HepG2 (cell line): Measurements from ENCODE around the gene CFAP100. TPM values are rescaled to one million over a fixed set of nuclear protein-coding genes. Genes with fewer than 3 reads are reported as not detected.

Source experiments
- EZH2 ChIP-seq: conservative IDR thresholded peaks from 2 replicates; pipeline ENCODE4 v1.6.1; 2012; ENCODE audit warnings: mild to moderate bottlenecking, low read depth, low read length, moderate library complexity
- GATA4 ChIP-seq: sonication (generic); IDR thresholded peaks from 2 replicates; pipeline ENCODE4 v1.6.1; 2016; ENCODE audit warnings: antibody characterized with exemption, low read depth, borderline replicate concordance
- HIVEP1 ChIP-seq: sonication (generic); formaldehyde crosslinking; IDR thresholded peaks from 2 replicates; pipeline ENCODE4 v1.4.0; 2020; ENCODE audit warnings: mild to moderate bottlenecking, missing genetic modification reagents
- HOXA9 ChIP-seq: sonication (generic); formaldehyde crosslinking; IDR thresholded peaks from 2 replicates; pipeline ENCODE4 v1.8.1; 2022; ENCODE audit warnings: missing genetic modification reagents, mild to moderate bottlenecking, moderate library complexity, borderline replicate concordance
- JUND ChIP-seq: sonication (generic); formaldehyde crosslinking; IDR thresholded peaks from 2 replicates; pipeline ENCODE4 v1.8.0; 2022; ENCODE audit warnings: mild to moderate bottlenecking, missing genetic modification reagents
- KMT2A ChIP-seq: sonication (generic); formaldehyde crosslinking; IDR thresholded peaks from 2 replicates; pipeline ENCODE4 v1.4.0; 2020; ENCODE audit warnings: missing genetic modification reagents
- KMT2B ChIP-seq: IDR thresholded peaks from 2 replicates; pipeline ENCODE4 v1.6.1; 2016; ENCODE audit warnings: missing genetic modification reagents, missing compliant biosample characterization
- NAIF1 ChIP-seq: sonication (generic); formaldehyde crosslinking; IDR thresholded peaks from 2 replicates; pipeline ENCODE4 v1.5.0; 2020; ENCODE audit warnings: mild to moderate bottlenecking, missing genetic modification reagents, borderline replicate concordance
- NFKB2 ChIP-seq: sonication (generic); formaldehyde crosslinking; IDR thresholded peaks from 2 replicates; pipeline ENCODE4 v1.4.0; 2020; ENCODE audit warnings: missing genetic modification reagents, borderline replicate concordance
- PAF1 ChIP-seq: IDR thresholded peaks from 2 replicates; pipeline ENCODE4 v1.6.1; 2016; ENCODE audit warnings: missing genetic modification reagents, missing compliant biosample characterization
- PAXIP1 ChIP-seq: sonication (generic); formaldehyde crosslinking; conservative IDR thresholded peaks from 2 replicates; pipeline ENCODE4 v1.4.0; 2020; ENCODE audit warnings: mild to moderate bottlenecking, missing genetic modification reagents, moderate library complexity
- RARA ChIP-seq: IDR thresholded peaks from 2 replicates; pipeline ENCODE4 v1.6.1; 2016; ENCODE audit warnings: missing genetic modification reagents, missing compliant biosample characterization
- RBM39 ChIP-seq: fragments of 200-400 bp; formaldehyde crosslinking; IDR thresholded peaks from one replicate; pipeline ENCODE4 v1.6.1; 2018; ENCODE audit warnings: antibody characterized with exemption, mild to moderate bottlenecking, low read depth, low read length; ENCODE audit not compliant: poor library complexity, severe bottlenecking
- RORA ChIP-seq: sonication (generic); formaldehyde crosslinking; IDR thresholded peaks from 2 replicates; pipeline ENCODE4 v1.5.0; 2020; ENCODE audit warnings: mild to moderate bottlenecking, missing genetic modification reagents, moderate library complexity
- RXRB ChIP-seq: IDR thresholded peaks from 2 replicates; pipeline ENCODE4 v1.6.1; 2016; ENCODE audit warnings: borderline replicate concordance, missing genetic modification reagents, missing compliant biosample characterization
- SIX1 ChIP-seq: sonication (generic); formaldehyde crosslinking; IDR thresholded peaks from 2 replicates; pipeline ENCODE4 v1.4.0; 2020; ENCODE audit warnings: missing genetic modification reagents, borderline replicate concordance
- ZFP36L2 ChIP-seq: sonication (generic); formaldehyde crosslinking; IDR thresholded peaks from 2 replicates; pipeline ENCODE4 v1.4.0; 2020; ENCODE audit warnings: missing genetic modification reagents
- ZFY ChIP-seq: sonication (generic); formaldehyde crosslinking; IDR thresholded peaks from 2 replicates; pipeline ENCODE4 v1.4.0; 2020; ENCODE audit warnings: missing genetic modification reagents
- ZNF207 ChIP-seq: fragments of 450-650 bp; IDR thresholded peaks from 2 replicates; pipeline ENCODE4 v1.6.1; 2016; ENCODE audit warnings: antibody characterized with exemption, borderline replicate concordance
- ZNF83 ChIP-seq: sonication (generic); formaldehyde crosslinking; IDR thresholded peaks from 2 replicates; pipeline ENCODE4 v1.4.0; 2020; ENCODE audit warnings: missing genetic modification reagents, mild to moderate bottlenecking, borderline replicate concordance
- polyA plus RNA-seq, 8 experiments: library from polyadenylated mRNA; depleted of rRNA in 3 of 8; stranded (reverse) in 7 of 8; unstranded in 1 of 8; fragments of >200 nt; fragmentation: Illumina TruSeq in 4 of 8; extraction: Trizol in 4 of 8; gene quantifications; 2 replicates each; pipeline versions ENCODE4 v1.2.1 to v1.2.3, GENCODE V29; 2011 to 2016; ENCODE audit warnings: low read depth in 4 of 8, missing spikeins in 1 of 8, mixed read lengths in 1 of 8; ENCODE audit not compliant: insufficient read depth in 1 of 8
- total RNA-seq, 5 experiments: library from RNA; depleted of rRNA; stranded (reverse); fragments of >200 nt; fragmentation: Illumina TruSeq; extraction: Trizol; gene quantifications; 2 replicates each; pipeline ENCODE4 v1.2.3, GENCODE V29; 2016; ENCODE audit warnings: low read depth in 1 of 5
- TF ChIP-seq, protein P1 (sequence below): IDR thresholded peaks from 2 replicates; pipeline ENCODE4 v1.6.1; 2016; ENCODE audit warnings: mild to moderate bottlenecking, missing biosample characterization, missing genetic modification reagents
- TF ChIP-seq, protein P2 (sequence below): sonication (generic); formaldehyde crosslinking; IDR thresholded peaks from 2 replicates; pipeline ENCODE4 v1.9.0; 2021; ENCODE audit warnings: missing genetic modification reagents, borderline replicate concordance
- TF ChIP-seq, protein P3 (sequence below): sonication (generic); formaldehyde crosslinking; IDR thresholded peaks from 2 replicates; pipeline ENCODE4 v1.5.0; 2020; ENCODE audit warnings: missing genetic modification reagents
- TF ChIP-seq, protein P4 (sequence below): sonication (generic); formaldehyde crosslinking; IDR thresholded peaks from 2 replicates; pipeline ENCODE4 v1.4.0; 2020; ENCODE audit warnings: mild to moderate bottlenecking, missing genetic modification reagents

The CFAP100 gene
- total and polyA plus RNA-seq, 2 of the 13 experiments (the other 11 are each of a cell fraction or from before 2014, with no cell fraction given) = 0.32 TPM; not detected in 1

- TF ChIP-seq HIVEP1 (CRISPR knock-in tag) (no peak), NAIF1 (no peak), RARA (CRISPR knock-in tag) (peak; percentile 43; the same call in 1 of the 2 replicates), RORA (CRISPR knock-in tag) (no peak), RBM39 (no peak), RXRB (no peak), SIX1 (CRISPR knock-in tag) (no peak), EZH2 (no peak), ZNF83 (CRISPR knock-in tag) (no peak), ZFP36L2 (CRISPR knock-in tag) (no peak), KMT2B (CRISPR knock-in tag) (no peak), PAF1 (CRISPR knock-in tag) (no peak), JUND (CRISPR knock-in tag) (0 out of 2 replicates have a peak, but pooled peaks have one; percentile 43), ZFY (no peak), NFKB2 (no peak), GATA4 (no peak), ZNF207 (no peak), PAXIP1 (peak; percentile 42), KMT2A (CRISPR knock-in tag) (no peak), HOXA9 (no peak)
- TF ChIP-seq, protein P1, sequence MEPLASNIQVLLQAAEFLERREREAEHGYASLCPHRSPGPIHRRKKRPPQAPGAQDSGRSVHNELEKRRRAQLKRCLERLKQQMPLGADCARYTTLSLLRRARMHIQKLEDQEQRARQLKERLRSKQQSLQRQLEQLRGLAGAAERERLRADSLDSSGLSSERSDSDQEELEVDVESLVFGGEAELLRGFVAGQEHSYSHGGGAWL = no peak
- TF ChIP-seq, protein P2, sequence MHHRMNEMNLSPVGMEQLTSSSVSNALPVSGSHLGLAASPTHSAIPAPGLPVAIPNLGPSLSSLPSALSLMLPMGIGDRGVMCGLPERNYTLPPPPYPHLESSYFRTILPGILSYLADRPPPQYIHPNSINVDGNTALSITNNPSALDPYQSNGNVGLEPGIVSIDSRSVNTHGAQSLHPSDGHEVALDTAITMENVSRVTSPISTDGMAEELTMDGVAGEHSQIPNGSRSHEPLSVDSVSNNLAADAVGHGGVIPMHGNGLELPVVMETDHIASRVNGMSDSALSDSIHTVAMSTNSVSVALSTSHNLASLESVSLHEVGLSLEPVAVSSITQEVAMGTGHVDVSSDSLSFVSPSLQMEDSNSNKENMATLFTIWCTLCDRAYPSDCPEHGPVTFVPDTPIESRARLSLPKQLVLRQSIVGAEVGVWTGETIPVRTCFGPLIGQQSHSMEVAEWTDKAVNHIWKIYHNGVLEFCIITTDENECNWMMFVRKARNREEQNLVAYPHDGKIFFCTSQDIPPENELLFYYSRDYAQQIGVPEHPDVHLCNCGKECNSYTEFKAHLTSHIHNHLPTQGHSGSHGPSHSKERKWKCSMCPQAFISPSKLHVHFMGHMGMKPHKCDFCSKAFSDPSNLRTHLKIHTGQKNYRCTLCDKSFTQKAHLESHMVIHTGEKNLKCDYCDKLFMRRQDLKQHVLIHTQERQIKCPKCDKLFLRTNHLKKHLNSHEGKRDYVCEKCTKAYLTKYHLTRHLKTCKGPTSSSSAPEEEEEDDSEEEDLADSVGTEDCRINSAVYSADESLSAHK (CRISPR knock-in tag) = no peak
- TF ChIP-seq, protein P3, sequence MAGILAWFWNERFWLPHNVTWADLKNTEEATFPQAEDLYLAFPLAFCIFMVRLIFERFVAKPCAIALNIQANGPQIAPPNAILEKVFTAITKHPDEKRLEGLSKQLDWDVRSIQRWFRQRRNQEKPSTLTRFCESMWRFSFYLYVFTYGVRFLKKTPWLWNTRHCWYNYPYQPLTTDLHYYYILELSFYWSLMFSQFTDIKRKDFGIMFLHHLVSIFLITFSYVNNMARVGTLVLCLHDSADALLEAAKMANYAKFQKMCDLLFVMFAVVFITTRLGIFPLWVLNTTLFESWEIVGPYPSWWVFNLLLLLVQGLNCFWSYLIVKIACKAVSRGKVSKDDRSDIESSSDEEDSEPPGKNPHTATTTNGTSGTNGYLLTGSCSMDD (CRISPR knock-in tag) = no peak
- TF ChIP-seq, protein P4, sequence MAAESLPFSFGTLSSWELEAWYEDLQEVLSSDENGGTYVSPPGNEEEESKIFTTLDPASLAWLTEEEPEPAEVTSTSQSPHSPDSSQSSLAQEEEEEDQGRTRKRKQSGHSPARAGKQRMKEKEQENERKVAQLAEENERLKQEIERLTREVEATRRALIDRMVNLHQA (CRISPR knock-in tag) = no peak
Observed at GRCh38 chr3:126367316-126367805, 27.3 kb upstream of the CFAP100 start (continued).
